ENCODE data around the gene SNU13.
A peak's percentile ranks its signal among the peaks of the same experiment; 100 is the strongest.

SNU13 gene

DNA sequence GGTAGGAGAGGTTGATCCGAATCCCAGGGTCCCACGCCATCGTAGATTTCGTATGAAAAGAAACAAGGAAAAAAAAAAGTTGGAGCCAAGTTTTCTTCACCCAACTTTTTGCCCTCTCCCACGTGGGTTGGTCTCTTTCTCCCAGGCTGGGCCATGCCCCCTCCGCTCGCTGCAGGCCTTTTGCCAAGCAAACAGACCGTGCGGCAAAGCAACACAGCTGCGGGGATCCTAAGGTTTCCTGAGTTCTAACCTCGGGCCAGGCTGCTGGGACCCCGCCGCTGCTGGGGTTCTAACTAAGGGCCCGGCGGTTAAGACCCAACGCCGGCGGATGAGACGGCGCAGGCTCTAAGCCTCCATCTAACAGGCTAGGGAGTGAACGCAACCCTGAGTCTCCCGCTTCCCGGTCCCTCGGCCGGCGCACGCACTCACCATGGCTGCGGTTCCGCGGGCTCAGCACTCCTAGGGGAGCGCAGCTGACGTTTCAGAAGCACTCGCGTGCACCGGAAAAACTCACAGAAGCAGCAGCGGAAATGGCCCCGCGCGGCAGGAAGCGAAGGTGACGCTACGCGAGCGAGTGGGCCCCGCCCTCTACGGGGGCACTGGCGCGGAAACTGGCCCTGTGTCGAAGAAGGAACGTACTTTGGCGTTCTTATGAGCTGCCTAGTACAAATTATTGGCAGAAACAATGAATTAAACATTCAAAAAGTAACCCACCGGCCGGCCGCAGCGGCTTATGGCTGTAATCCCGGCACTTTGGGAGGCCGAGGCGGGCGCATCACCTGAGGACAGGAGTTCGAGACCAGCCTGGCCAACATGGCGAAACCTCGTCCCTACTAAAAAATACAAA, at the start of gene SNU13:
Gene SNU13, minus strand, starts transcription at position 503 of the 847 bp plus-strand sequence. Its CDS starts 71 bp downstream, at position 432.
- Histone ChIP-seq H3K9me3 (ENCODE audit: control insufficient read depth, insufficient read depth, low read depth, low read length) (no peaks in the 10 kb centered on the region), H3K27ac (ENCODE audit: extremely low read depth, low read depth, low read length) (peak within 1 kb of the TSS; percentile 92), H3K4me1 (ENCODE audit: control insufficient read depth, insufficient read depth, low read length) (no peaks in the 10 kb centered on the region), H3K36me3 (ENCODE audit: control insufficient read depth in 2 of 2, insufficient read depth in 1 of 2, low read length in 2 of 2) (peaks cover 3 to 17% of the 10 kb centered on the region in 2 experiments; a peak in 2 of 3 replicates), H3K4me3 (ENCODE audit: low read depth, low read length) (peak within 1 kb of the TSS; percentile 87)
- ChIA-PET POLR2A (interaction anchor here (0.7 to 2.9 kb wide), 15 partner anchors 9 to 402 kb away, joined by 3 to 24 read pairs (median 5); partner anchors contain the start of genes CCDC134, CENPM, DESI1 and NDUFA6), CTCF (interaction anchor here (0.6 to 4.8 kb wide), 7 partner anchors 9 to 785 kb away, joined by 3 to 39 read pairs (median 3); no protein-coding TSS in a partner anchor)
- TF ChIP-seq, protein P1, sequence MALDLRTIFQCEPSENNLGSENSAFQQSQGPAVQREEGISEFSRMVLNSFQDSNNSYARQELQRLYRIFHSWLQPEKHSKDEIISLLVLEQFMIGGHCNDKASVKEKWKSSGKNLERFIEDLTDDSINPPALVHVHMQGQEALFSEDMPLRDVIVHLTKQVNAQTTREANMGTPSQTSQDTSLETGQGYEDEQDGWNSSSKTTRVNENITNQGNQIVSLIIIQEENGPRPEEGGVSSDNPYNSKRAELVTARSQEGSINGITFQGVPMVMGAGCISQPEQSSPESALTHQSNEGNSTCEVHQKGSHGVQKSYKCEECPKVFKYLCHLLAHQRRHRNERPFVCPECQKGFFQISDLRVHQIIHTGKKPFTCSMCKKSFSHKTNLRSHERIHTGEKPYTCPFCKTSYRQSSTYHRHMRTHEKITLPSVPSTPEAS (tag by site-specific recombination; IDR thresholded peaks at IDR 0.05): no peak
- peak; percentile 99 for TF ChIP-seq ZNF335 (tag by site-specific recombination; conservative IDR thresholded peaks at IDR 0.05)
- TF ChIP-seq, protein P2, sequence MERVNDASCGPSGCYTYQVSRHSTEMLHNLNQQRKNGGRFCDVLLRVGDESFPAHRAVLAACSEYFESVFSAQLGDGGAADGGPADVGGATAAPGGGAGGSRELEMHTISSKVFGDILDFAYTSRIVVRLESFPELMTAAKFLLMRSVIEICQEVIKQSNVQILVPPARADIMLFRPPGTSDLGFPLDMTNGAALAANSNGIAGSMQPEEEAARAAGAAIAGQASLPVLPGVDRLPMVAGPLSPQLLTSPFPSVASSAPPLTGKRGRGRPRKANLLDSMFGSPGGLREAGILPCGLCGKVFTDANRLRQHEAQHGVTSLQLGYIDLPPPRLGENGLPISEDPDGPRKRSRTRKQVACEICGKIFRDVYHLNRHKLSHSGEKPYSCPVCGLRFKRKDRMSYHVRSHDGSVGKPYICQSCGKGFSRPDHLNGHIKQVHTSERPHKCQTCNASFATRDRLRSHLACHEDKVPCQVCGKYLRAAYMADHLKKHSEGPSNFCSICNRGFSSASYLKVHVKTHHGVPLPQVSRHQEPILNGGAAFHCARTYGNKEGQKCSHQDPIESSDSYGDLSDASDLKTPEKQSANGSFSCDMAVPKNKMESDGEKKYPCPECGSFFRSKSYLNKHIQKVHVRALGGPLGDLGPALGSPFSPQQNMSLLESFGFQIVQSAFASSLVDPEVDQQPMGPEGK (tag by site-specific recombination; IDR thresholded peaks at IDR 0.05): peak; percentile 96
- TF ChIP-seq KLF8 (tag by site-specific recombination; IDR thresholded peaks at IDR 0.05): peak; percentile 70
- TF ChIP-seq, protein P3, sequence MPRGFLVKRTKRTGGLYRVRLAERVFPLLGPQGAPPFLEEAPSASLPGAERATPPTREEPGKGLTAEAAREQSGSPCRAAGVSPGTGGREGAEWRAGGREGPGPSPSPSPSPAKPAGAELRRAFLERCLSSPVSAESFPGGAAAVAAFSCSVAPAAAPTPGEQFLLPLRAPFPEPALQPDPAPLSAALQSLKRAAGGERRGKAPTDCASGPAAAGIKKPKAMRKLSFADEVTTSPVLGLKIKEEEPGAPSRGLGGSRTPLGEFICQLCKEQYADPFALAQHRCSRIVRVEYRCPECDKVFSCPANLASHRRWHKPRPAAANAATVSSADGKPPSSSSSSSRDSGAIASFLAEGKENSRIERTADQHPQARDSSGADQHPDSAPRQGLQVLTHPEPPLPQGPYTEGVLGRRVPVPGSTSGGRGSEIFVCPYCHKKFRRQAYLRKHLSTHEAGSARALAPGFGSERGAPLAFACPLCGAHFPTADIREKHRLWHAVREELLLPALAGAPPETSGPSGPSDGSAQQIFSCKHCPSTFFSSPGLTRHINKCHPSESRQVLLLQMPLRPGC (tag by site-specific recombination; IDR thresholded peaks at IDR 0.05): peak; percentile 36; the same call in 1 of the 2 replicates
- no peak for TF ChIP-seq ZNF16 (tag by site-specific recombination; IDR thresholded peaks at IDR 0.05; ENCODE audit: low read depth)
- TF ChIP-seq GLI4 (tag by site-specific recombination; IDR thresholded peaks at IDR 0.05): 0 out of 2 replicates have a peak, but pooled peaks have one; percentile 67
- TF ChIP-seq, protein P4, sequence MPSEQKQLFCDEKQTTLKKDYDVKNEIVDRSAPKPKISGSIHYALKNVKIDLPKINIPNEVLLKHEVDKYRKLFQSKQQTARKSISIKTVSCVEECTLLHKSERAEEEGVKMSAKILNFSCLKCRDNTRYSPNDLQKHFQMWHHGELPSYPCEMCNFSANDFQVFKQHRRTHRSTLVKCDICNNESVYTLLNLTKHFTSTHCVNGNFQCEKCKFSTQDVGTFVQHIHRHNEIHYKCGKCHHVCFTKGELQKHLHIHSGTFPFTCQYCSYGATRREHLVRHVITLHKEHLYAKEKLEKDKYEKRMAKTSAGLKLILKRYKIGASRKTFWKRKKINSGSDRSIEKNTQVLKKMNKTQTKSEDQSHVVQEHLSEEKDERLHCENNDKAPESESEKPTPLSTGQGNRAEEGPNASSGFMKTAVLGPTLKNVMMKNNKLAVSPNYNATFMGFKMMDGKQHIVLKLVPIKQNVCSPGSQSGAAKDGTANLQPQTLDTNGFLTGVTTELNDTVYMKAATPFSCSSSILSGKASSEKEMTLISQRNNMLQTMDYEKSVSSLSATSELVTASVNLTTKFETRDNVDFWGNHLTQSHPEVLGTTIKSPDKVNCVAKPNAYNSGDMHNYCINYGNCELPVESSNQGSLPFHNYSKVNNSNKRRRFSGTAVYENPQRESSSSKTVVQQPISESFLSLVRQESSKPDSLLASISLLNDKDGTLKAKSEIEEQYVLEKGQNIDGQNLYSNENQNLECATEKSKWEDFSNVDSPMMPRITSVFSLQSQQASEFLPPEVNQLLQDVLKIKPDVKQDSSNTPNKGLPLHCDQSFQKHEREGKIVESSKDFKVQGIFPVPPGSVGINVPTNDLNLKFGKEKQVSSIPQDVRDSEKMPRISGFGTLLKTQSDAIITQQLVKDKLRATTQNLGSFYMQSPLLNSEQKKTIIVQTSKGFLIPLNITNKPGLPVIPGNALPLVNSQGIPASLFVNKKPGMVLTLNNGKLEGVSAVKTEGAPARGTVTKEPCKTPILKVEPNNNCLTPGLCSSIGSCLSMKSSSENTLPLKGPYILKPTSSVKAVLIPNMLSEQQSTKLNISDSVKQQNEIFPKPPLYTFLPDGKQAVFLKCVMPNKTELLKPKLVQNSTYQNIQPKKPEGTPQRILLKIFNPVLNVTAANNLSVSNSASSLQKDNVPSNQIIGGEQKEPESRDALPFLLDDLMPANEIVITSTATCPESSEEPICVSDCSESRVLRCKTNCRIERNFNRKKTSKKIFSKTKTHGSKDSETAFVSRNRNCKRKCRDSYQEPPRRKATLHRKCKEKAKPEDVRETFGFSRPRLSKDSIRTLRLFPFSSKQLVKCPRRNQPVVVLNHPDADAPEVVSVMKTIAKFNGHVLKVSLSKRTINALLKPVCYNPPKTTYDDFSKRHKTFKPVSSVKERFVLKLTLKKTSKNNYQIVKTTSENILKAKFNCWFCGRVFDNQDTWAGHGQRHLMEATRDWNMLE (tag by site-specific recombination; conservative IDR thresholded peaks at IDR 0.05; ENCODE audit: low read depth): peak; percentile 91
- no peak for TF ChIP-seq ZNF121 (tag by site-specific recombination; IDR thresholded peaks at IDR 0.05)
- peak; percentile 93 for TF ChIP-seq ZBTB21 (tag by site-specific recombination; IDR thresholded peaks at IDR 0.05)
- TF ChIP-seq ZNF654 (tag by site-specific recombination; IDR thresholded peaks at IDR 0.05; ENCODE audit: low read depth): 0 out of 2 replicates have a peak, but pooled peaks have one; percentile 3
- peak; percentile 76; the same call in 1 of the 2 replicates for TF ChIP-seq ZNF660 (tag by site-specific recombination; IDR thresholded peaks at IDR 0.05)
- TF ChIP-seq, protein P5, sequence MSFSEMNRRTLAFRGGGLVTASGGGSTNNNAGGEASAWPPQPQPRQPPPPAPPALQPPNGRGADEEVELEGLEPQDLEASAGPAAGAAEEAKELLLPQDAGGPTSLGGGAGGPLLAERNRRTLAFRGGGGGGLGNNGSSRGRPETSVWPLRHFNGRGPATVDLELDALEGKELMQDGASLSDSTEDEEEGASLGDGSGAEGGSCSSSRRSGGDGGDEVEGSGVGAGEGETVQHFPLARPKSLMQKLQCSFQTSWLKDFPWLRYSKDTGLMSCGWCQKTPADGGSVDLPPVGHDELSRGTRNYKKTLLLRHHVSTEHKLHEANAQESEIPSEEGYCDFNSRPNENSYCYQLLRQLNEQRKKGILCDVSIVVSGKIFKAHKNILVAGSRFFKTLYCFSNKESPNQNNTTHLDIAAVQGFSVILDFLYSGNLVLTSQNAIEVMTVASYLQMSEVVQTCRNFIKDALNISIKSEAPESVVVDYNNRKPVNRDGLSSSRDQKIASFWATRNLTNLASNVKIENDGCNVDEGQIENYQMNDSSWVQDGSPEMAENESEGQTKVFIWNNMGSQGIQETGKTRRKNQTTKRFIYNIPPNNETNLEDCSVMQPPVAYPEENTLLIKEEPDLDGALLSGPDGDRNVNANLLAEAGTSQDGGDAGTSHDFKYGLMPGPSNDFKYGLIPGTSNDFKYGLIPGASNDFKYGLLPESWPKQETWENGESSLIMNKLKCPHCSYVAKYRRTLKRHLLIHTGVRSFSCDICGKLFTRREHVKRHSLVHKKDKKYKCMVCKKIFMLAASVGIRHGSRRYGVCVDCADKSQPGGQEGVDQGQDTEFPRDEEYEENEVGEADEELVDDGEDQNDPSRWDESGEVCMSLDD (tag by site-specific recombination; IDR thresholded peaks at IDR 0.05): peak; percentile 85; the same call in 1 of the 2 replicates
- TF ChIP-seq ZFHX2 (tag by site-specific recombination; conservative IDR thresholded peaks at IDR 0.05): peak; percentile 22; the same call in 1 of the 2 replicates
- TF ChIP-seq, protein P6, sequence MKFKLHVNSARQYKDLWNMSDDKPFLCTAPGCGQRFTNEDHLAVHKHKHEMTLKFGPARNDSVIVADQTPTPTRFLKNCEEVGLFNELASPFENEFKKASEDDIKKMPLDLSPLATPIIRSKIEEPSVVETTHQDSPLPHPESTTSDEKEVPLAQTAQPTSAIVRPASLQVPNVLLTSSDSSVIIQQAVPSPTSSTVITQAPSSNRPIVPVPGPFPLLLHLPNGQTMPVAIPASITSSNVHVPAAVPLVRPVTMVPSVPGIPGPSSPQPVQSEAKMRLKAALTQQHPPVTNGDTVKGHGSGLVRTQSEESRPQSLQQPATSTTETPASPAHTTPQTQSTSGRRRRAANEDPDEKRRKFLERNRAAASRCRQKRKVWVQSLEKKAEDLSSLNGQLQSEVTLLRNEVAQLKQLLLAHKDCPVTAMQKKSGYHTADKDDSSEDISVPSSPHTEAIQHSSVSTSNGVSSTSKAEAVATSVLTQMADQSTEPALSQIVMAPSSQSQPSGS (tag by site-specific recombination; IDR thresholded peaks at IDR 0.05; ENCODE audit: low read depth): 0 out of 2 replicates have a peak, but pooled peaks have one; percentile 3
- peak; percentile 98 for TF ChIP-seq ZNF629 (tag by site-specific recombination; IDR thresholded peaks at IDR 0.05)
- peak; percentile 80 for TF ChIP-seq KLF1 (tag by site-specific recombination; IDR thresholded peaks at IDR 0.05)
- peak; percentile 81 for TF ChIP-seq SP7 (tag by site-specific recombination; IDR thresholded peaks at IDR 0.05)
- TF ChIP-seq, protein P7, sequence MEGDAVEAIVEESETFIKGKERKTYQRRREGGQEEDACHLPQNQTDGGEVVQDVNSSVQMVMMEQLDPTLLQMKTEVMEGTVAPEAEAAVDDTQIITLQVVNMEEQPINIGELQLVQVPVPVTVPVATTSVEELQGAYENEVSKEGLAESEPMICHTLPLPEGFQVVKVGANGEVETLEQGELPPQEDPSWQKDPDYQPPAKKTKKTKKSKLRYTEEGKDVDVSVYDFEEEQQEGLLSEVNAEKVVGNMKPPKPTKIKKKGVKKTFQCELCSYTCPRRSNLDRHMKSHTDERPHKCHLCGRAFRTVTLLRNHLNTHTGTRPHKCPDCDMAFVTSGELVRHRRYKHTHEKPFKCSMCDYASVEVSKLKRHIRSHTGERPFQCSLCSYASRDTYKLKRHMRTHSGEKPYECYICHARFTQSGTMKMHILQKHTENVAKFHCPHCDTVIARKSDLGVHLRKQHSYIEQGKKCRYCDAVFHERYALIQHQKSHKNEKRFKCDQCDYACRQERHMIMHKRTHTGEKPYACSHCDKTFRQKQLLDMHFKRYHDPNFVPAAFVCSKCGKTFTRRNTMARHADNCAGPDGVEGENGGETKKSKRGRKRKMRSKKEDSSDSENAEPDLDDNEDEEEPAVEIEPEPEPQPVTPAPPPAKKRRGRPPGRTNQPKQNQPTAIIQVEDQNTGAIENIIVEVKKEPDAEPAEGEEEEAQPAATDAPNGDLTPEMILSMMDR (tag by site-specific recombination; IDR thresholded peaks at IDR 0.05): peak; percentile 66; the same call in 1 of the 2 replicates
